HG02798 (cell line): ENCODE data around the gene PEF1.

ENCODE experiments used
- ATAC-seq: cut with Tn5 transposase; IDR thresholded peaks from one replicate; pipeline ENCODE4 v1.9.1; 2021; ENCODE audit warnings: mild to moderate bottlenecking; ENCODE audit not compliant: unreplicated experiment, poor library complexity

The PEF1 gene

GRCh38 chr1:31617916-31618746 lies 26.5 kb downstream of the PEF1 start:
- no peak for ATAC-seq

GRCh38 chr1:31617218-31617915 lies 27.3 kb downstream of the PEF1 start, which contains the start of gene HCRTR1:
HCRTR1 (plus strand) TSS chr1:31617689; CDS start chr1:31619193, 1,504 bp downstream.
- no peak for ATAC-seq

GRCh38 chr1:31615939-31616338 lies 28.7 kb downstream of the PEF1 start:
- no peak for ATAC-seq

GRCh38 chr1:31615414-31615813 lies 29.3 kb downstream of the PEF1 start:
- no peak for ATAC-seq

- ATAC-seq: no peak
Observed at GRCh38 chr1:31614414-31615005, 30.2 kb downstream of the PEF1 start.

- ATAC-seq: no peak
Observed at GRCh38 chr1:31609514-31610118, 35.1 kb downstream of the PEF1 start.

GRCh38 chr1:31607360-31607759 lies 37.3 kb downstream of the PEF1 start:
- no peak for ATAC-seq

- peak; percentile 92 for ATAC-seq
Observed at GRCh38 chr1:31605908-31606427, 38.7 kb downstream of the PEF1 start.

GRCh38 chr1:31602081-31602480 lies 42.6 kb downstream of the PEF1 start:
- ATAC-seq: no peak

- no peak for ATAC-seq
Observed at GRCh38 chr1:31600641-31601040, 44.0 kb downstream of the PEF1 start.

- no peak for ATAC-seq
Observed at GRCh38 chr1:31598980-31599379, 45.7 kb downstream of the PEF1 start.

- no peak for ATAC-seq
Observed at GRCh38 chr1:31596737-31597097, 48.0 kb downstream of the PEF1 start.

- ATAC-seq: no peak
Observed at GRCh38 chr1:31595836-31596736, 48.6 kb downstream of the PEF1 start.

GRCh38 chr1:31593770-31594632 lies 50.7 kb downstream of the PEF1 start:
- ATAC-seq: peak; percentile 61

GRCh38 chr1:31593136-31593665 lies 51.5 kb downstream of the PEF1 start:
- no peak for ATAC-seq

- no peak for ATAC-seq
Observed at GRCh38 chr1:31592132-31592531, 52.5 kb downstream of the PEF1 start.

GRCh38 chr1:31591425-31592093 lies 53.1 kb downstream of the PEF1 start:
- no peak for ATAC-seq
